Coronary artery (tissue), 2 donors: ENCODE measurements around the gene TNPO2.
"Not testable (repeated sequence)": the region's sequence is repeated elsewhere in the genome, so short reads cannot be mapped to it uniquely, and the experiment has no call there.

Experiments
- DNase-seq: peaks from one replicate; pipeline ENCODE4 v3.0.0-alpha.2; 2017; ENCODE audit warnings: low spot score
- H3K27ac ChIP-seq, 2 donors: fragments of 200-600 bp; sonication (generic); one replicate each; pipeline ENCODE4 v1.5.1; 2016 to 2019
- H3K4me3 ChIP-seq: fragments of 200-600 bp; sonication (generic); 2 replicates; pipeline ENCODE4 v1.5.1; 2016; ENCODE audit warnings: mild to moderate bottlenecking, moderate library complexity
- CTCF ChIP-seq: fragments of 200-600 bp; sonication (generic); IDR thresholded peaks from one replicate; pipeline ENCODE4 v1.5.1; 2019; ENCODE audit warnings: antibody characterized with exemption

Gene TNPO2

GRCh38 chr19:12715929-12716328 lies 7.8 kb downstream of the TNPO2 start:
- DNase-seq = no peak
- no peak for TF ChIP-seq CTCF
- H3K27ac ChIP-seq = no peak overlapping the region
- no peak overlapping the region for H3K4me3 ChIP-seq

GRCh38 chr19:12715102-12715501 lies 8.6 kb downstream of the TNPO2 start:
- no peak for TF ChIP-seq CTCF
- no peak for DNase-seq

GRCh38 chr19:12713304-12713703 lies 10.4 kb downstream of the TNPO2 start:
- H3K4me3 ChIP-seq, H3K27ac ChIP-seq, DNase-seq: not testable (repeated sequence)

More at GRCh38 chr19:12715102-12715501, 8.6 kb downstream of the TNPO2 start:
- Histone ChIP-seq H3K27ac (no peak overlapping the region), H3K4me3 (no peak overlapping the region)

- DNase-seq, H3K27ac ChIP-seq, H3K4me3 ChIP-seq: not testable (repeated sequence)
These were observed 11.7 kb downstream of the TNPO2 start for GRCh38 chr19:12712077-12712476.

GRCh38 chr19:12711187-12711586 lies 12.5 kb downstream of the TNPO2 start:
- no peak for DNase-seq
- Histone ChIP-seq H3K4me3 (no peak overlapping the region), H3K27ac (no peak overlapping the region)
- TF ChIP-seq CTCF = no peak

- Histone ChIP-seq H3K27ac (no peak overlapping the region), H3K4me3 (no peak overlapping the region)
- no peak for TF ChIP-seq CTCF
- DNase-seq = no peak
These were observed 15.1 kb downstream of the TNPO2 start for GRCh38 chr19:12708641-12709040.

GRCh38 chr19:12706332-12706718 lies 17.4 kb downstream of the TNPO2 start:
- no peak overlapping the region for H3K27ac ChIP-seq
- no peak overlapping the region for H3K4me3 ChIP-seq
- DNase-seq = no peak
- no peak for TF ChIP-seq CTCF

GRCh38 chr19:12705654-12706331 lies 17.9 kb downstream of the TNPO2 start:
- no peak for DNase-seq
- no peak for TF ChIP-seq CTCF
- Histone ChIP-seq H3K4me3 (no peak overlapping the region), H3K27ac (no peak overlapping the region)
